Ascending aorta (tissue), 2 donors: ENCODE measurements around the gene TMTC2. TPM values are rescaled to one million over a fixed set of nuclear protein-coding genes. Genes with fewer than 3 reads are reported as not detected.

Experiments
- DNase-seq, 2 donors: peaks; one replicate each; pipeline ENCODE4 v3.0.0-alpha.2; 2019; ENCODE audit warnings: low spot score in 2 of 2
- H3K27ac ChIP-seq, 2 donors: fragments of 200-600 bp; sonication (generic); one replicate each; pipeline ENCODE4 v1.5.1; 2016 to 2017; ENCODE audit warnings: mild to moderate bottlenecking in 1 of 2
- H3K27me3 ChIP-seq: fragments of 200-600 bp; sonication (generic); one replicate; pipeline ENCODE4 v1.5.1; 2017
- H3K36me3 ChIP-seq, 2 donors: fragments of 200-600 bp; sonication (generic); one replicate each; pipeline ENCODE4 v1.5.1; 2016
- H3K4me1 ChIP-seq, 2 donors: fragments of 200-600 bp; sonication (generic); one replicate each; pipeline ENCODE4 v1.5.1; 2016 to 2017; ENCODE audit warnings: mild to moderate bottlenecking in 1 of 2
- H3K4me3 ChIP-seq, 2 donors: fragments of 200-600 bp; sonication (generic); one replicate each; pipeline ENCODE4 v1.5.1; 2016 to 2017; ENCODE audit warnings: mild to moderate bottlenecking in 1 of 2
- H3K9me3 ChIP-seq, 2 donors: fragments of 200-600 bp; sonication (generic); one replicate each; pipeline ENCODE4 v1.5.1; 2016
- intact Hi-C: fragments of 100-400 bp; cut with DNase I; formaldehyde crosslinking; loops from one replicate; pipeline ENCODE4 v1.15.1; 2023
- total RNA-seq: library from RNA; depleted of rRNA; stranded (reverse); fragments of >200 nt; gene quantifications from one replicate; pipeline ENCODE4 v1.1.0, GENCODE V29; 2016
- TF ChIP-seq, protein P1 (sequence below), 3 experiments: fragments of 200-600 bp in 2 of 3; fragments of 450-650 bp in 1 of 3; sonication (generic) in 2 of 3; IDR thresholded peaks; one replicate each; pipeline ENCODE4 v1.5.1; 2016 to 2019; ENCODE audit warnings: antibody characterized with exemption in 3 of 3, mild to moderate bottlenecking in 1 of 3, moderate library complexity in 1 of 3

TMTC2 gene
- total RNA-seq, 1 donor from 2014 or later: 6.8 TPM

GRCh38 chr12:82728710-82729109, 42.0 kb downstream of the TMTC2 start:
- no peak overlapping the region for H3K27ac ChIP-seq
- H3K36me3 ChIP-seq: no peaks in the 10 kb centered on the region
- H3K27me3 ChIP-seq: no peaks in the 10 kb centered on the region
- TF ChIP-seq, protein P1, sequence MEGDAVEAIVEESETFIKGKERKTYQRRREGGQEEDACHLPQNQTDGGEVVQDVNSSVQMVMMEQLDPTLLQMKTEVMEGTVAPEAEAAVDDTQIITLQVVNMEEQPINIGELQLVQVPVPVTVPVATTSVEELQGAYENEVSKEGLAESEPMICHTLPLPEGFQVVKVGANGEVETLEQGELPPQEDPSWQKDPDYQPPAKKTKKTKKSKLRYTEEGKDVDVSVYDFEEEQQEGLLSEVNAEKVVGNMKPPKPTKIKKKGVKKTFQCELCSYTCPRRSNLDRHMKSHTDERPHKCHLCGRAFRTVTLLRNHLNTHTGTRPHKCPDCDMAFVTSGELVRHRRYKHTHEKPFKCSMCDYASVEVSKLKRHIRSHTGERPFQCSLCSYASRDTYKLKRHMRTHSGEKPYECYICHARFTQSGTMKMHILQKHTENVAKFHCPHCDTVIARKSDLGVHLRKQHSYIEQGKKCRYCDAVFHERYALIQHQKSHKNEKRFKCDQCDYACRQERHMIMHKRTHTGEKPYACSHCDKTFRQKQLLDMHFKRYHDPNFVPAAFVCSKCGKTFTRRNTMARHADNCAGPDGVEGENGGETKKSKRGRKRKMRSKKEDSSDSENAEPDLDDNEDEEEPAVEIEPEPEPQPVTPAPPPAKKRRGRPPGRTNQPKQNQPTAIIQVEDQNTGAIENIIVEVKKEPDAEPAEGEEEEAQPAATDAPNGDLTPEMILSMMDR (IDR thresholded peaks at IDR 0.05): no peak
- no peak for DNase-seq
- intact Hi-C loops: no loop called here
- H3K4me3 ChIP-seq: no peak overlapping the region
- no peaks in the 10 kb centered on the region for H3K4me1 ChIP-seq
- H3K9me3 ChIP-seq: no peaks in the 10 kb centered on the region

- no peaks in the 10 kb centered on the region for H3K27me3 ChIP-seq
- no peak overlapping the region for H3K27ac ChIP-seq
- TF ChIP-seq, protein P1 (IDR thresholded peaks at IDR 0.05): no peak
- H3K4me3 ChIP-seq: no peak overlapping the region
- H3K4me1 ChIP-seq: no peaks in the 10 kb centered on the region
- H3K9me3 ChIP-seq: no peaks in the 10 kb centered on the region
- intact Hi-C loops: no loop called here
- DNase-seq: no peak
- H3K36me3 ChIP-seq: no peaks in the 10 kb centered on the region
Observed at GRCh38 chr12:82730953-82731459, 44.3 kb downstream of the TMTC2 start.

GRCh38 chr12:82740129-82741000, 53.7 kb downstream of the TMTC2 start:
- DNase-seq: no peak
- H3K27ac ChIP-seq: no peak overlapping the region
- TF ChIP-seq, protein P1 (IDR thresholded peaks at IDR 0.05): no peak
- H3K36me3 ChIP-seq: no peaks in the 10 kb centered on the region
- no peaks in the 10 kb centered on the region for H3K4me1 ChIP-seq
- H3K4me3 ChIP-seq: no peak overlapping the region
- H3K27me3 ChIP-seq: no peaks in the 10 kb centered on the region
- intact Hi-C loops: no loop called here
- H3K9me3 ChIP-seq: no peaks in the 10 kb centered on the region

DNA sequence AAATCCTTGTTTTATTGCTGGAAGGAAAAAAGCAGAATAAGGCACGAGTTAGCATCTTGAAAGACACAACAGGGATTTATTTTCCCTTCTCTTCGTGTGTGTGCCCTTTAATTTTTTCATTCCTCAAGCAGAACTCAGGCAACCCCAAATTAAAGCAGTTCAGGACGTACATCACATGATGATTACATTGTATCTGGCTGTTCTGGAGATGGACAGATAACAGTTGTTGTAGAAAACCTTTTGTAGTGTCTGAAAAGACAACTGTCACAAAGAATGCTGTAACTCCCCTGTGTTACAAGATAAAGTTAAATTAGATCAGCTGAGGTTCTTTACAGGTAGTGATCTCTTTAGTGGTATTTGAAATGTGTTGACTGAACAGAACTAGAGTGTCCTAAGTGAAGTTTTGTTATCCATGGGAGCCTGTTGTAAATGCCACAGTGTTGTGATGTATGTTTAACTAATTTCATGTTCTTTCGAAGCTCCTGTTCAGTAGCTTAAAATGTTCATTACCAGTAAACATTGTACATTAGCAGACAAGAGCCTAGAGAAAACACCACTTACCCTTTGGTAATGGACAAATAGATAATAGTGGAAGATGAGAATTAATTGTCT, 58.5 kb downstream of the TMTC2 start:
- DNase-seq: no peak
- no peaks in the 10 kb centered on the region for H3K4me1 ChIP-seq
- no peaks in the 10 kb centered on the region for H3K36me3 ChIP-seq
- H3K4me3 ChIP-seq: no peak overlapping the region
- intact Hi-C loops: no loop called here
- no peak overlapping the region for H3K27ac ChIP-seq
- no peaks in the 10 kb centered on the region for H3K9me3 ChIP-seq
- no peaks in the 10 kb centered on the region for H3K27me3 ChIP-seq
- TF ChIP-seq, protein P1 (IDR thresholded peaks at IDR 0.05): no peak

- no peak overlapping the region for H3K27ac ChIP-seq
- H3K27me3 ChIP-seq: no peaks in the 10 kb centered on the region
- H3K36me3 ChIP-seq: no peaks in the 10 kb centered on the region
- intact Hi-C loops: no loop called here
- no peak for DNase-seq
- H3K4me3 ChIP-seq: no peak overlapping the region
- TF ChIP-seq, protein P1 (IDR thresholded peaks at IDR 0.05): no peak
- no peaks in the 10 kb centered on the region for H3K4me1 ChIP-seq
- H3K9me3 ChIP-seq: no peaks in the 10 kb centered on the region
Observed at GRCh38 chr12:82745807-82746206, 59.1 kb downstream of the TMTC2 start.
